GM12891 (cell line): Measurements from ENCODE around the gene UBR4.

Experiments
- PAX5 ChIP-seq: IDR thresholded peaks from 2 replicates; pipeline ENCODE4 v1.6.1; 2011; ENCODE audit warnings: low read length, moderate library complexity, mild to moderate bottlenecking; ENCODE audit not compliant: insufficient read depth, severe bottlenecking
- POLR2A ChIP-seq: IDR thresholded peaks from 2 replicates; pipeline ENCODE4 v1.6.1; 2011; ENCODE audit warnings: low read depth, low read length, control low read depth
- POLR2AphosphoS5 ChIP-seq: IDR thresholded peaks from 2 replicates; pipeline ENCODE4 v1.6.1; 2011; ENCODE audit warnings: low read depth, low read length, control low read depth
- POU2F2 ChIP-seq: IDR thresholded peaks from 2 replicates; pipeline ENCODE4 v1.6.1; 2011; ENCODE audit warnings: low read depth, mild to moderate bottlenecking, control low read depth, low read length, moderate library complexity
- SPI1 ChIP-seq: IDR thresholded peaks from 2 replicates; pipeline ENCODE4 v1.6.1; 2011; ENCODE audit warnings: low read depth, low read length, control low read depth
- TAF1 ChIP-seq: IDR thresholded peaks from 2 replicates; pipeline ENCODE4 v1.6.1; 2011; ENCODE audit warnings: low read depth, low read length, control low read depth

DNA sequence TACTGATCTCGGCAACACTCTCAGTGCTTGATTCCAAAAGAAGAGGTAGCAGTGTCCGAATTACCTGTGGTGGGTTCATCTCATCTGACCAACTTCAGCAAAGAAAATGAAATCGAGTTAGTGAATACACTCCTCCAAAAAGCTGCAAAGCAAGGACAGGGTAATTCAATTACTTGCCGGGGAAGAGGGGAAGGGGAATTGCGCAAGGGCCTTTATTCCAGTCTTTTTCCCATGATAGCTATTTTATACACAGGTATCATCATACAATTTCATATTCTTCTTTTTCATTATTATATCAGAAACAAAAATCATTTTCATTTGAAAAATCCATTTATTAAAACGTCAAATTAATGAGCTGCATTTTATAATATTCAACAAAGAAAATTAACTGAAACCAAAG lies 42.9 kb downstream of the UBR4 start:
- no peak for TF ChIP-seq POU2F2
- TF ChIP-seq POLR2A = no peak
- no peak for TF ChIP-seq POLR2AphosphoS5
- no peak for TF ChIP-seq TAF1
- no peak for TF ChIP-seq SPI1
- TF ChIP-seq PAX5 = no peak
